GM06990 (cell line): ENCODE data around the gene IL17RB.

ENCODE experiments used
- DNase-seq: peaks from one replicate; pipeline ENCODE4 v3.0.0-alpha.2; 2011; ENCODE audit not compliant: insufficient read length; ENCODE audit errors: extremely low read depth
- H3K27me3 ChIP-seq: replicated peaks from 2 replicates; pipeline ENCODE4 v1.6.0; 2011; ENCODE audit warnings: low read length; ENCODE audit not compliant: control insufficient read depth, insufficient read depth
- H3K36me3 ChIP-seq: 2 replicates; pipeline ENCODE4 v1.5.1; 2011; ENCODE audit warnings: low read length; ENCODE audit not compliant: control insufficient read depth, insufficient read depth
- H3K4me3 ChIP-seq: replicated peaks from 2 replicates; pipeline ENCODE4 v1.5.1; 2011; ENCODE audit warnings: low read depth, mild to moderate bottlenecking, control low read depth, low read length
- TF ChIP-seq, protein P1 (sequence below): IDR thresholded peaks from 2 replicates; pipeline ENCODE4 v1.5.1; 2011; ENCODE audit warnings: low read length, control low read depth, mild to moderate bottlenecking, inconsistent platforms; ENCODE audit not compliant: insufficient read depth, poor library complexity, severe bottlenecking

The IL17RB gene

DNA sequence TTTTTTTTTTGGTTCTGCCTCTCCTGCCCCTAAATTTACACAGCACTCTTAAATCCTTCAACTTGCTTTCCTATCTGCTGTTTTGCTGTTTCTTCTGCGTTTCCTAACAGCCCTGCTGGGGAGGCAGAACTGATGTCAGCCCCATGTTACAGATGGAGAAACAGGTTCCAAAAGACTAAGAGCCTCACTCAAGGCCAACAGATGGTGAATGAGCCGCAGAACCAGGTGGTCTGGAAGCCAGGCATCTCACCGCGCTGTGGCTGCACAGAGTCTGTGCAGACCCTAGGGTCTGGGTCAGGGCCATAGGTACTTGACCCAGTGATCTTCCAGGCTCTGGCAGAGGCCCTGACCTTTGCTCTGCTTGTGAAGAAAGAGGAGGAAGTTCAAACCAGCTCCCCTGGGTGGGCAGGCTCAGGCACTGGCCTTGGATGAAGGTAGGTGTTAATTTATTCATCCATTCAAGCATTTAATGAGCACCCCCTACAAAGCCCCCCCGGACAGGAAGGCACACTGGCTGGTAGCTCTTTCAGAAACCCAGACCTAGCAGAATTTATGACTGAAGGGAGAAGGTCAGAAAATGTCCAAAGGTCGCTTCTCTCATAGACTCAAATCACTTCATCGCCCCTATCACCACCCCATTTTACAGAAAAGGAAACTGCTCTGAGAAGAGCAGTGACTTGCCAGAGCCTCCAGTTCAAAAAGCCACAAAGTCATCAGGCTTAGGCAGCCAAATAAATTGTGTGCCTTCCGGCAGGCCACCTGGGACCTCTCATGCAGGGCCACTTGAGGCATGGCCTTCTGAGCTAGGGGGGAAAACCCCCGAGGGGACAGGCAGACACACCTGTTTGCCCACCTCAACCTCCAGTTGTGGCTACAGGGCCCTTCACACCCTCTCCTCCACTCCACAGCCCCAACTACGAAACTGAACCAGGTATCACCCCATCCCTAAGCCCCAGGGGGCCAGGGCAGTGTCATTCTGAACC lies 2.9 kb upstream of the IL17RB start:
- Histone ChIP-seq H3K36me3 (no peaks in the 10 kb centered on the region), H3K4me3 (peak overlapping the region; percentile 8; the same call in 1 of the 2 replicates), H3K27me3 (no peaks in the 10 kb centered on the region)
- peak; percentile 62 for DNase-seq
- TF ChIP-seq, protein P1, sequence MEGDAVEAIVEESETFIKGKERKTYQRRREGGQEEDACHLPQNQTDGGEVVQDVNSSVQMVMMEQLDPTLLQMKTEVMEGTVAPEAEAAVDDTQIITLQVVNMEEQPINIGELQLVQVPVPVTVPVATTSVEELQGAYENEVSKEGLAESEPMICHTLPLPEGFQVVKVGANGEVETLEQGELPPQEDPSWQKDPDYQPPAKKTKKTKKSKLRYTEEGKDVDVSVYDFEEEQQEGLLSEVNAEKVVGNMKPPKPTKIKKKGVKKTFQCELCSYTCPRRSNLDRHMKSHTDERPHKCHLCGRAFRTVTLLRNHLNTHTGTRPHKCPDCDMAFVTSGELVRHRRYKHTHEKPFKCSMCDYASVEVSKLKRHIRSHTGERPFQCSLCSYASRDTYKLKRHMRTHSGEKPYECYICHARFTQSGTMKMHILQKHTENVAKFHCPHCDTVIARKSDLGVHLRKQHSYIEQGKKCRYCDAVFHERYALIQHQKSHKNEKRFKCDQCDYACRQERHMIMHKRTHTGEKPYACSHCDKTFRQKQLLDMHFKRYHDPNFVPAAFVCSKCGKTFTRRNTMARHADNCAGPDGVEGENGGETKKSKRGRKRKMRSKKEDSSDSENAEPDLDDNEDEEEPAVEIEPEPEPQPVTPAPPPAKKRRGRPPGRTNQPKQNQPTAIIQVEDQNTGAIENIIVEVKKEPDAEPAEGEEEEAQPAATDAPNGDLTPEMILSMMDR = no peak

DNA sequence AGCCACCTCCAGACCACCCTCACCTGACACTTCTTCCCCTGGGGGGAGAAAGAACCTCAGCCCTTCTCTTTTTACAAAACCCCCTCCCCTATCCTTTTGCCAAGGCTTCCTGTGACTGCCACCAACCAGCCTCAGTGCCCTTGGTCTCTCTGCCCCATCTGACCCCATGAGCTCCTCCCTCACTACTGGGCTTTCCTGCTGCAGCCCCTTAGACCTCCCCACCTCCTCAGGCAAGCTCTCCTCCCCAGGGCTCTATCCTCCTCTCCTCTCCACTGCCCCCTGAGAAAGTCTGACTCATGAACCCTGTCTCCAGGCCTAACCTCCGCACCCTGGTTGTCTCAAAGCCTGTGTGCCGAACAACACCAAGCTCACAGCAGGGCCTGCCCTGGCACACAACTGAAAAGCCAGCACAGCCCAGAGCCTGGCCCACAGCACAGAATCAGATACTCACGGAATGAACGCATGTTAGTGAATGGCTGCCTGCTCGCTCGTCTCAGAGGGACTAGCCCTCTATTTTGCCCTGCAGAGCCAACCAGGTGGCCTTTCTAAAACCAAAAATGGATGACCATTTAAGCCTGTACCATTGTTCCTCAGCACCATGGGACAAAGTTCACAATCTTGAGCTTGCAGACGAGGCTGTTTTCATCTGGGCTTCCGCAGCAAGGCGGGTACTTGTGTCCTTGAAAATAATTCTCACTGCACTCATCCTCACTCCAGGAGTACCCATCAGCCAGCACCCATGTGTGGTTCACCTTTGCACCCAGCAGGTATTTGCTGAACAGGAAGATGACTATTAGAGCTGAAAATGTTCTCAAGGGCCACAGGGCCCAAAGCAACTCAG lies 1.9 kb upstream of the IL17RB start:
- Histone ChIP-seq H3K36me3 (no peaks in the 10 kb centered on the region), H3K27me3 (no peaks in the 10 kb centered on the region), H3K4me3 (peak overlapping the region; percentile 68; the same call in 1 of the 2 replicates)
- TF ChIP-seq, protein P1 = no peak
- peak; percentile 34 for DNase-seq

DNA sequence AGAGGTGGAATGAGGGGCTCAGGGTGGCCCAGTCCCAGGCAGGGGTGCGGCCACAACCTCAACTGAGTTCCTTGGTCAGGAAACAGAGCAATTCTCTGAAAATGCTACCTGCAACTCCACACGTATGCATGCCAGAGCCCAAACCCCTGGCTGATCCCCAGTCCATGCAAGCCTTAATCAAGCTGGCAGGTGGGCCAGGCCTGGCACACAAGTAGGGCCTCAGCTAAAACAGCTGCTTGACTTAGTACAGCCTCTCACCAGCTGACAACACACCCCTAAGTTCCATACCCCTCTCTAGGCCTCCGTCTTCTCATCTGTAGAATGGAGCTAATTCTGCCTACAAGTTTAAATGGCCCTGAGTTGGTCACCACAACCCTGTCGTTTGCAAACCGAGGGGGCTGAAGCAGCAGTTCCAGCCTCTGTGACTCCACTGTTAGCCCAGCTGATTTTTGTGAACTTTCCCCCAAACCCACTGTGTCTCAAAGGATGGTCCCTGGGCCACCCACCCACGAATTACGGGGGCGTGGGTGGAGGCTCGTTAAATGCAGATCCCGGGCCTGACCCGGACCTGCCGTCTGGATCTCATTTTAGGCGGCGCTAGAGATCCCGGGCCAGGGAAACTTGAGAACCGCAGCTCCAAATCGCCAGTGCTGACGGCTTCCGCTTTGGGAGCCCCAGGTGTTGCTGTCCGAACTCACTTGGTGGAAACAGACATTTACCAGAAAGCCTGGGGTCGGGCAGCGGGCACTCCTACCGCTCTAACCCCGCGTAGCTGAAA lies 1.1 kb upstream of the IL17RB start:
- no peaks in the 10 kb centered on the region for H3K27me3 ChIP-seq
- H3K4me3 ChIP-seq = peak overlapping the region; percentile 68
- TF ChIP-seq, protein P1 = peak; percentile 31
- no peak for DNase-seq
- no peaks in the 10 kb centered on the region for H3K36me3 ChIP-seq

DNA sequence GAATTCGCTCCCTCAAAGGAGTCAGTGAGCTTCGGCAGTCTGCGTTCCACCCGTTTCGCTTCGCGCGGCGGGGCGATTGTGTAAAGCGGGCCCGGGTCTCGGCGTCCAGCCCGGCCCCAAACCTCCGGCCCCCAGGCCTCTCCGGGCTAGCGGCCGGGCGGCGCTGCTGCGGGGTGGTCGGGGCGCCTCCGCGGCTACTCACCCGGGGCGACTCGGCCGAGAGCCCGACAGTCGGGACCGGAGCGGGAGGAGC lies 561 bp upstream of the IL17RB start:
- Histone ChIP-seq H3K4me3 (peak overlapping the region; percentile 68), H3K27me3 (no peaks in the 10 kb centered on the region), H3K36me3 (no peaks in the 10 kb centered on the region)
- DNase-seq = peak; percentile 46
- TF ChIP-seq, protein P1 = no peak

DNA sequence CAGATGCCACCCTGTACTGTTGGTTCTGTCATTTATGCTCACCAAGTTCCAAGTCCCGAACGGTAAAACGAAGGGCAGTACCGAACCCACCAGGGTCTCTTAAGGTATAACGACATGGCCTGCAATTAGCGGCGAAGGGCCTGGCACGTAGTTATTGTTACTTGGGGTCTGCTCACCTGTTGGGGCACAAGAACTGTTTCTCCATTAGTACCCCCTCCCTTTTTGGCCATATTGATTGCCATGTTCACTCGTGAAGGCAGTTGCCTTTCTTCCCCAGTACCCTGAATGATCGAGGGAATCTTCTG lies 435 bp downstream of the IL17RB start:
- peak overlapping the region; percentile 68; the same call in 1 of the 2 replicates for H3K4me3 ChIP-seq
- no peaks in the 10 kb centered on the region for H3K36me3 ChIP-seq
- TF ChIP-seq, protein P1 = no peak
- DNase-seq = no peak
- H3K27me3 ChIP-seq = no peaks in the 10 kb centered on the region
